Body of pancreas (tissue), 4 donors: ENCODE measurements around the gene DPRX. TPM values are rescaled to one million over a fixed set of nuclear protein-coding genes. Genes with fewer than 3 reads are reported as not detected.

Experiments
- microRNA counts, 2 donors: library from miRNA; unstranded; fragments of <30 nt; microRNA quantifications; one replicate each; lab custom pipeline; 2017
- microRNA-seq, 2 donors: library from miRNA; unstranded; fragments of <30 nt; microRNA quantifications; one replicate each; pipeline ENCODE4, GENCODE V29; 2016; ENCODE audit warnings: borderline number of aligned reads in 2 of 2, borderline replicate concordance in 2 of 2
- small RNA-seq: library from RNA; depleted of rRNA; stranded (forward); fragments of <200 nt; gene quantifications from one replicate; pipeline ENCODE3, GENCODE V24; 2016
- total RNA-seq, 2 donors: library from RNA; depleted of rRNA; stranded (reverse); fragments of >200 nt; gene quantifications; one replicate each; pipeline ENCODE4 v1.1.0, GENCODE V29; 2016

The DPRX gene
- total RNA-seq, 2 donors from 2014 or later = not detected

MicroRNAs encoded within 50 kb of the gene (microRNA counts, 767-probe panel; counts per million panel counts)
- microRNA hsa-miR-1323 (lab: Ali Mortazavi, UCI) (0 to 736 counts per million in 2 donors), microRNA hsa-miR-498 (lab: Ali Mortazavi, UCI) (0 to 736 counts per million in 2 donors), microRNA hsa-miR-512-3p (lab: Ali Mortazavi, UCI) (0 to 736 counts per million in 2 donors), microRNA hsa-miR-512-5p (lab: Ali Mortazavi, UCI) (0 to 736 counts per million in 2 donors), microRNA hsa-miR-515-3p (lab: Ali Mortazavi, UCI) (0 to 736 counts per million in 2 donors), microRNA hsa-miR-515-5p (lab: Ali Mortazavi, UCI) (0 to 736 counts per million in 2 donors), microRNA hsa-miR-519c-3p (lab: Ali Mortazavi, UCI) (0 to 736 counts per million in 2 donors), microRNA hsa-miR-519e-3p (lab: Ali Mortazavi, UCI) (0 to 736 counts per million in 2 donors), microRNA hsa-miR-520e (lab: Ali Mortazavi, UCI) (0 to 736 counts per million in 2 donors), microRNA hsa-miR-520f (lab: Ali Mortazavi, UCI) (0 to 736 counts per million in 2 donors)

Small RNA genes within 50 kb of the gene (microRNA-seq; reads per million reads assigned to microRNA genes)
- gene MIR1323 (0 to 0.45 reads per million in 2 donors), gene MIR498 (0 reads per million in 2 donors), gene MIR512-1 (0 reads per million in 2 donors), gene MIR512-2 (0 reads per million in 2 donors), gene MIR515-1 (0 reads per million in 2 donors), gene MIR515-2 (0 reads per million in 2 donors), gene MIR519C (0 to 0.47 reads per million in 2 donors), gene MIR519E (0 reads per million in 2 donors), gene MIR520E (0 to 0.90 reads per million in 2 donors), gene MIR520F (0 reads per million in 2 donors)

Small RNA genes within 50 kb of the gene (small RNA-seq; reads per million reads assigned to genes)
- gene MIR1323 (not detected), gene MIR498 (not detected), gene MIR512-1 (not detected), gene MIR512-2 (not detected), gene MIR515-1 (not detected), gene MIR515-2 (not detected), gene MIR519C (not detected), gene MIR519E (not detected), gene MIR520E (not detected), gene RNU6-698P (not detected)

Other genes starting within 250 kb of the DPRX start
- 1 to 10 TPM; 7.5 to 9.6 TPM for gene ZNF765, start 236.8 kb upstream of the DPRX start, total RNA-seq
- 1 to 10 TPM; 4.3 to 6.2 TPM for gene ZNF761, start 200.0 kb upstream of the DPRX start, total RNA-seq
- gene ZNF813, start 164.3 kb upstream of the DPRX start, total RNA-seq = 1 to 10 TPM; 1.6 to 1.8 TPM
- 10 to 100 TPM; 14.8 to 37.6 TPM for gene ZNF331, start 93.9 kb upstream of the DPRX start, total RNA-seq
- gene NLRP12, start 192.3 kb downstream of the DPRX start, total RNA-seq = under 1 TPM in 1 of 2 donors, not detected in 1; 0.26 TPM
- 10 to 100 TPM; 12.2 to 30.0 TPM for gene MYADM, start 235.9 kb downstream of the DPRX start, total RNA-seq